ENCODE measurements around the gene FXYD5.

FXYD5 gene

DNA sequence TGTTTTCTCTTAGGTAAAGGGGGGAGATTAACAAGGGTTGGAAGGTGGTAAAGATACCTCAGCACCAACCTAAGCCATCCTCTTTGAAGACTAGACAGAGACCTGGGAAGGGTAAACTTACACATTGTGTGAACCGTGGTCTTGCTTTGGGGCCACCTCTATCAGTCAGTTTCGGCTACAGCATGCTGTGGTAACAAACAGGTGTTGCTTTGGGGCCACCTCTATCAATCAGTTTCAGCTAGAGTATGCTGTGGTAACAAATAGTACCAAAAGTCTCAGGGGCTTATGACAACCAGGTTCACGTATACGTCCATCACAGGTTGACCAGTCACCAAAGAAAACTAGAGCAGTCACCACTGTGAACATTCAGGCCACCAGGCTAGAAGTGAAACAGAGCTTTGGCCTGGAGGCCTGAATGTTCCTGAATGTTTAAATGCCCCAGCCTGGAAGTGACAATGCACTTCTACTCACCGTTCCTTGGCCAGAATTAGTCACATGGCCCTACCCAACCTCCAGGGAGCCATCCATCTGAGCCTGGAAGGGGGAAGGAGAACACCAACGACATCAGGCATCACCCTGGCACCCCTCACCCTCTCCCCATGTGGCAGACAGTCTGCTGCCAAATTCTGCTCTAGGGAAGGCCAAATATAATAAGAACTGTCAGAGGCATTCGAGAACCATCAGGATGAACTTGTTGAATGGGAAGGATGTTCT lies 7.6 kb upstream of the FXYD5 start:
- Histone ChIP-seq H3K27me3 (ENCODE audit: insufficient read depth, low read length) (no peaks in the 10 kb centered on the region), H3K9ac (ENCODE audit: low read length) (no peak overlapping the region), H2AFZ (ENCODE audit: low read length) (no peak overlapping the region), H3K9me3 (ENCODE audit: low read length) (no peaks in the 10 kb centered on the region), H3K27ac (ENCODE audit: low read depth, low read length, poor library complexity, severe bottlenecking) (no peak overlapping the region), H3K36me3 (ENCODE audit: insufficient read depth, low read length) (no peaks in the 10 kb centered on the region), H3K4me1 (ENCODE audit: insufficient read depth, low read length, severe bottlenecking) (peaks cover 10% of the 10 kb centered on the region), H3K9me2 (ENCODE audit: low read depth, low read length) (no peaks in the 10 kb centered on the region), H3K79me2 (ENCODE audit: insufficient read depth, low read length) (no peaks in the 10 kb centered on the region), H3K4me2 (ENCODE audit: low read length) (no peak overlapping the region), H3K4me3 (ENCODE audit: low read depth, low read length, poor library complexity, severe bottlenecking) (no peak overlapping the region), H4K20me1 (ENCODE audit: insufficient read depth, low read length) (no peaks in the 10 kb centered on the region), H3F3A (ENCODE audit: insufficient read depth, low read length) (no peaks in the 10 kb centered on the region)
- TF ChIP-seq EZH2 (IDR thresholded peaks at IDR 0.05; ENCODE audit: borderline replicate concordance, low read length): no peak
- TF ChIP-seq, protein P1, sequence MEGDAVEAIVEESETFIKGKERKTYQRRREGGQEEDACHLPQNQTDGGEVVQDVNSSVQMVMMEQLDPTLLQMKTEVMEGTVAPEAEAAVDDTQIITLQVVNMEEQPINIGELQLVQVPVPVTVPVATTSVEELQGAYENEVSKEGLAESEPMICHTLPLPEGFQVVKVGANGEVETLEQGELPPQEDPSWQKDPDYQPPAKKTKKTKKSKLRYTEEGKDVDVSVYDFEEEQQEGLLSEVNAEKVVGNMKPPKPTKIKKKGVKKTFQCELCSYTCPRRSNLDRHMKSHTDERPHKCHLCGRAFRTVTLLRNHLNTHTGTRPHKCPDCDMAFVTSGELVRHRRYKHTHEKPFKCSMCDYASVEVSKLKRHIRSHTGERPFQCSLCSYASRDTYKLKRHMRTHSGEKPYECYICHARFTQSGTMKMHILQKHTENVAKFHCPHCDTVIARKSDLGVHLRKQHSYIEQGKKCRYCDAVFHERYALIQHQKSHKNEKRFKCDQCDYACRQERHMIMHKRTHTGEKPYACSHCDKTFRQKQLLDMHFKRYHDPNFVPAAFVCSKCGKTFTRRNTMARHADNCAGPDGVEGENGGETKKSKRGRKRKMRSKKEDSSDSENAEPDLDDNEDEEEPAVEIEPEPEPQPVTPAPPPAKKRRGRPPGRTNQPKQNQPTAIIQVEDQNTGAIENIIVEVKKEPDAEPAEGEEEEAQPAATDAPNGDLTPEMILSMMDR (IDR thresholded peaks at IDR 0.05; ENCODE audit: low read length): no peak

DNA sequence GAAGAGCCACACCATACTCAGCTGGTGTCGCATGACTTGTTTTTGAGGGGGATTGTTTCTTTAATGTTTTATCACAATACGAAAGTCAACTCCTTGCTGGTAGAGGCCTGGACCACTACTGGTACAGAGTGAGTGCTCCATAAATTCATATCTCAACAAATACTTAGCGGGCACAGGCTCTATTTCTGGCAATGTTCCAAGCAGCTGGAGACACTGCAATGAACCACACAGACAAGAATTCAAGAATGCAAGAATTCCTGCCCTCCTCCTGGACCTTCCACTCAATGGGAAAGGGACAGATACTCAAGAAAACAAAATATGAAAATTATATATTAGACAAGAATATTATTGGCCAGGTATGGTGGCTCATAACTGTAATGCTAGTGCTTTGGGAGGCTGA lies 5.1 kb upstream of the FXYD5 start:
- Histone ChIP-seq H3K27ac (ENCODE audit: low read depth, low read length, poor library complexity, severe bottlenecking) (no peak overlapping the region), H3K4me2 (ENCODE audit: low read length) (no peak overlapping the region), H3K27me3 (ENCODE audit: insufficient read depth, low read length) (no peaks in the 10 kb centered on the region), H3K9me3 (ENCODE audit: low read length) (no peaks in the 10 kb centered on the region), H2AFZ (ENCODE audit: low read length) (no peak overlapping the region), H3K4me3 (ENCODE audit: low read depth, low read length, poor library complexity, severe bottlenecking) (no peak overlapping the region), H3K9ac (ENCODE audit: low read length) (no peak overlapping the region), H3K36me3 (ENCODE audit: insufficient read depth, low read length) (no peaks in the 10 kb centered on the region), H3K9me2 (ENCODE audit: low read depth, low read length) (no peaks in the 10 kb centered on the region), H3F3A (ENCODE audit: insufficient read depth, low read length) (no peaks in the 10 kb centered on the region), H3K79me2 (ENCODE audit: insufficient read depth, low read length) (no peaks in the 10 kb centered on the region), H4K20me1 (ENCODE audit: insufficient read depth, low read length) (no peaks in the 10 kb centered on the region), H3K4me1 (ENCODE audit: insufficient read depth, low read length, severe bottlenecking) (peaks cover 9% of the 10 kb centered on the region)
- TF ChIP-seq, protein P1 (IDR thresholded peaks at IDR 0.05; ENCODE audit: low read length): no peak
- TF ChIP-seq EZH2 (IDR thresholded peaks at IDR 0.05; ENCODE audit: borderline replicate concordance, low read length): no peak

DNA sequence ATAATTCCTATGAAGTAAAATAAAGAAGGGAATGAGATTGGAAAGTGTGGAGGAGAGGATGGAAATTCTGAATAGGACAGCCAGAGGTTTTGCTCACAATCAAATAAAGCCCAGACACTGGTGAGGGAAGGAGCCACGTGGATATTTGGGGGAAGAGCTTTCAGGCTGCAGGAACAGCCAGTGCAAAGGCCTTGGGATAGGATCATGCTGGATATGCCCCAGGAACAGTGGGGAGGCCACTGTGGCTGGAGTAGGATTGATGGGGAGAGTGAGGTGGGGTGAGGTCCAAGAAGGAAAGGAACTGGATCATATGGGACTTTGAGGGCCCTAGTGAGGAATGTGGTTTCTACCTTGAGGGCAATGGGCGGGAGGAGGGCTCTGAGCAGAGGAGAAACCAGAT lies 4.1 kb upstream of the FXYD5 start:
- Histone ChIP-seq H3K4me1 (ENCODE audit: insufficient read depth, low read length, severe bottlenecking) (peaks cover 9% of the 10 kb centered on the region), H3K36me3 (ENCODE audit: insufficient read depth, low read length) (no peaks in the 10 kb centered on the region)

More for the DNA sequence above, 4.1 kb upstream of the FXYD5 start:
- no peak overlapping the region for H3K4me3 ChIP-seq (ENCODE audit: low read depth, low read length, poor library complexity, severe bottlenecking)
- no peaks in the 10 kb centered on the region for H3K79me2 ChIP-seq (ENCODE audit: insufficient read depth, low read length)
- H3K27me3 ChIP-seq (ENCODE audit: insufficient read depth, low read length): no peaks in the 10 kb centered on the region
- H2AFZ ChIP-seq (ENCODE audit: low read length): no peak overlapping the region
- H3K27ac ChIP-seq (ENCODE audit: low read depth, low read length, poor library complexity, severe bottlenecking): no peak overlapping the region
- H3K9me3 ChIP-seq (ENCODE audit: low read length): no peaks in the 10 kb centered on the region
- no peak overlapping the region for H3K4me2 ChIP-seq (ENCODE audit: low read length)
- no peak for TF ChIP-seq EZH2 (IDR thresholded peaks at IDR 0.05; ENCODE audit: borderline replicate concordance, low read length)
- TF ChIP-seq, protein P1 (IDR thresholded peaks at IDR 0.05; ENCODE audit: low read length): no peak
- H4K20me1 ChIP-seq (ENCODE audit: insufficient read depth, low read length): no peaks in the 10 kb centered on the region
- no peak overlapping the region for H3K9ac ChIP-seq (ENCODE audit: low read length)
- H3K9me2 ChIP-seq (ENCODE audit: low read depth, low read length): no peaks in the 10 kb centered on the region
- no peaks in the 10 kb centered on the region for H3F3A ChIP-seq (ENCODE audit: insufficient read depth, low read length)

All from OCI-LY1 (cell line).